H4 (cell line): ENCODE measurements around the gene TCF3. TPM values are rescaled to one million over a fixed set of nuclear protein-coding genes. Genes with fewer than 3 reads are reported as not detected.

Source experiments
- DNase-seq: peaks from one replicate; pipeline ENCODE4 v3.0.0-alpha.2; 2015; ENCODE audit warnings: low spot score
- total RNA-seq: library from RNA; depleted of rRNA; stranded (reverse); fragments of >200 nt; shearing (Covaris generic); gene quantifications from 2 replicates; pipeline ENCODE4 v1.2.3, GENCODE V29; 2014; rRNA removed

Gene TCF3
- total RNA-seq, 1 experiment from 2014 or later: 37.4 TPM

- DNase-seq: no peak
Observed at GRCh38 chr19:1560286-1560882, 92.0 kb downstream of the TCF3 start.

Other genes with a start within 250 kb of the TCF3 start
- 47.6 and 59.4 TPM in 2 replicates for gene DAZAP1, start 245.0 kb downstream of the TCF3 start, total RNA-seq
- 1,025 and 1,178 TPM in 2 replicates for gene RPS15, start 214.2 kb downstream of the TCF3 start, total RNA-seq
- gene APC2, start 202.5 kb downstream of the TCF3 start, total RNA-seq: 0.02 and 1.5 TPM in 2 replicates
- gene C19orf25, start 173.4 kb downstream of the TCF3 start, total RNA-seq: 7.9 and 10.5 TPM in 2 replicates
- 0.31 TPM in 1 of 2 replicates, not detected in the other for gene PCSK4, start 162.3 kb downstream of the TCF3 start, total RNA-seq
- 0.92 and 1.2 TPM in 2 replicates for gene REEP6, start 161.4 kb downstream of the TCF3 start, total RNA-seq
- 0.72 and 1.8 TPM in 2 replicates for gene ADAMTSL5, start 139.6 kb downstream of the TCF3 start, total RNA-seq
- not detected in 2 replicates for gene PLK5, start 128.5 kb downstream of the TCF3 start, total RNA-seq
- gene MEX3D, start 84.3 kb downstream of the TCF3 start, total RNA-seq: 5.7 and 10.6 TPM in 2 replicates
- gene MBD3, start 59.8 kb downstream of the TCF3 start, total RNA-seq: 45.8 and 64.9 TPM in 2 replicates
- gene UQCR11, start 47.2 kb downstream of the TCF3 start, total RNA-seq: 42.2 and 49.7 TPM in 2 replicates
- gene ONECUT3, start 100.9 kb upstream of the TCF3 start, total RNA-seq: not detected in 2 replicates
- 3.6 and 7.8 TPM in 2 replicates for gene ATP8B3, start 159.7 kb upstream of the TCF3 start, total RNA-seq
- gene REXO1, start 195.9 kb upstream of the TCF3 start, total RNA-seq: 2.3 and 4.2 TPM in 2 replicates
- gene KLF16, start 211.0 kb upstream of the TCF3 start, total RNA-seq: 1.8 and 4.6 TPM in 2 replicates
- 20.2 and 40.6 TPM in 2 replicates for gene ABHD17A, start 232.9 kb upstream of the TCF3 start, total RNA-seq